ENCODE results near the gene PTH1R. TPM values are rescaled to one million over a fixed set of nuclear protein-coding genes. Genes with fewer than 3 reads are reported as not detected.

Gene PTH1R
- total RNA-seq, 1 donor from 2014 or later = 0.29 TPM

GRCh38 chr3:46927718-46928073 is 50.2 kb downstream of the PTH1R start:
- Mint-ChIP-seq H3K27ac (ENCODE audit: unreplicated experiment) (no peak overlapping the region), H3K36me3 (ENCODE audit: unreplicated experiment) (no peaks in the 10 kb centered on the region), H3K4me3 (ENCODE audit: unreplicated experiment) (no peak overlapping the region), H3K27me3 (ENCODE audit: unreplicated experiment) (peaks cover 5% of the 10 kb centered on the region), H3K4me1 (ENCODE audit: low read depth, unreplicated experiment) (peaks cover 19% of the 10 kb centered on the region), H3K9me3 (ENCODE audit: unreplicated experiment) (peaks cover 4% of the 10 kb centered on the region)
- TF ChIP-seq CTCF (IDR thresholded peaks at IDR 0.05; ENCODE audit: partially characterized antibody, unreplicated experiment) = no peak
- DNase-seq = no peak

- H3K9me3 Mint-ChIP-seq (ENCODE audit: unreplicated experiment) = peaks cover 4% of the 10 kb centered on the region
- no peak for DNase-seq
- H3K4me3 Mint-ChIP-seq (ENCODE audit: unreplicated experiment) = no peak overlapping the region
- H3K27ac Mint-ChIP-seq (ENCODE audit: unreplicated experiment) = no peak overlapping the region
- peaks cover 19% of the 10 kb centered on the region for H3K4me1 Mint-ChIP-seq (ENCODE audit: low read depth, unreplicated experiment)
- TF ChIP-seq CTCF (IDR thresholded peaks at IDR 0.05; ENCODE audit: partially characterized antibody, unreplicated experiment) = no peak
- H3K36me3 Mint-ChIP-seq (ENCODE audit: unreplicated experiment) = no peaks in the 10 kb centered on the region
- peaks cover 2% of the 10 kb centered on the region for H3K27me3 Mint-ChIP-seq (ENCODE audit: unreplicated experiment)
Observed at GRCh38 chr3:46928282-46928681, 50.8 kb downstream of the PTH1R start.

DNA sequence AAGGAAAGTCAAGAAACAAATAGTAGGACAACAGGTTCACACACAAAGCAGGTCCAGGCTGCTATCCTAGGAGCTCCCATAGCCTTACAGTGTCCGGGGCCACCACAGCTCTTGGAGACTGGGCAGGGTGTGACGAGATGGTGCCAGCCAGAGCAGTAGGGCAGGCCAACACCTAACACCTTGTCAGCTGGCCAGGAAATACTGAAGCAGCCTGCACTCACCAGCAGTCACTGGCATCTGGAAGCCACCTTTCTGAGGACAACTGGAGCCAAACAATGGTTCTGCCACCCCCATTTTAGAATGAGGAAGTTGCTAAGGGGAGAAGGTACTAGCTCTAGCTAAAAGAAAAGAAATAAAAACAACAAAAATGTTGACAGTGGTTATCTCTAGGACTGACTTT is 51.8 kb downstream of the PTH1R start:
- no peak overlapping the region for H3K4me3 Mint-ChIP-seq (ENCODE audit: unreplicated experiment)
- no peaks in the 10 kb centered on the region for H3K36me3 Mint-ChIP-seq (ENCODE audit: unreplicated experiment)
- peaks cover 19% of the 10 kb centered on the region for H3K4me1 Mint-ChIP-seq (ENCODE audit: low read depth, unreplicated experiment)
- DNase-seq = no peak
- H3K27me3 Mint-ChIP-seq (ENCODE audit: unreplicated experiment) = no peaks in the 10 kb centered on the region
- H3K27ac Mint-ChIP-seq (ENCODE audit: unreplicated experiment) = no peak overlapping the region
- peaks cover 4% of the 10 kb centered on the region for H3K9me3 Mint-ChIP-seq (ENCODE audit: unreplicated experiment)
- no peak for TF ChIP-seq CTCF (IDR thresholded peaks at IDR 0.05; ENCODE audit: partially characterized antibody, unreplicated experiment)

DNA sequence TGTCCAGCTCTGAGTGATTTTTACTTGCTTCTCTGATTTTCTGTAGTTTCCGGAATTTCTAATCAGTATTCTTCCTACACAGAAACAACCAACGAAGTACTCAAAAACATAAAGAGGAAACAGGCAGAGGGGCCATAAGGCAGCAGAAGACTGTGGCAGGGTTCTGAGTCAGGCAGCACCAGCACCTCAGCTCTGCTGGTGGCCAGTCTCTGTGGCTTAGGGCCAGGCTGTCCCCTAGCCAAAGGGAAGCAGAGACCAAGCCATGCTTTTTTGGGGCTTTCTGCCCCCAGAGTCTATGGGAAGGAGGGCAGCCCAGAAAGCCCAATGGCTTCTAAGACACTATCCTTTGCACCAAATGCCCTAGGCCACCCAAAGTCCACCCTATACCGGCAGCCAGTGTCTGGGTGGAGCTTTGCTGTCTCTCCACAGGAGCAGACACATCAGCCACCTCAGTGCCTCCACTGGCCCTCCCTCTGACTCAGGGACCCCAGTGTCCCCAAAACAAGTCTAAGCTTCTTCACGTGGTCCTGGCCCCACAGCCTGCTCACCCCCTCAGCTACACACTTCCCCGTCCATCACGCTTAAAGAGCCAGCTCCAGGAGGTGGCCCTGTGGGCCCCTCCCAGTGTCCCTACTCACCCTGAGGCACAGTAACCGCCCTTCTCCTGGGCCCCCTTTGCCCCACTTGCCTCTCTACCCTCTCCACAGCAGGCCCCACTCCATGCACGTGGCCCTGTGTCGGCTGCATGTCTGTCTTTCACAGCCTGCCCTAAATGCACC is 52.8 kb downstream of the PTH1R start:
- no peaks in the 10 kb centered on the region for H3K36me3 Mint-ChIP-seq (ENCODE audit: unreplicated experiment)
- peaks cover 6% of the 10 kb centered on the region for H3K9me3 Mint-ChIP-seq (ENCODE audit: unreplicated experiment)
- no peak for TF ChIP-seq CTCF (IDR thresholded peaks at IDR 0.05; ENCODE audit: partially characterized antibody, unreplicated experiment)
- no peak overlapping the region for H3K27ac Mint-ChIP-seq (ENCODE audit: unreplicated experiment)
- DNase-seq = no peak
- H3K4me1 Mint-ChIP-seq (ENCODE audit: low read depth, unreplicated experiment) = peaks cover 19% of the 10 kb centered on the region
- H3K4me3 Mint-ChIP-seq (ENCODE audit: unreplicated experiment) = no peak overlapping the region
- no peaks in the 10 kb centered on the region for H3K27me3 Mint-ChIP-seq (ENCODE audit: unreplicated experiment)

DNA sequence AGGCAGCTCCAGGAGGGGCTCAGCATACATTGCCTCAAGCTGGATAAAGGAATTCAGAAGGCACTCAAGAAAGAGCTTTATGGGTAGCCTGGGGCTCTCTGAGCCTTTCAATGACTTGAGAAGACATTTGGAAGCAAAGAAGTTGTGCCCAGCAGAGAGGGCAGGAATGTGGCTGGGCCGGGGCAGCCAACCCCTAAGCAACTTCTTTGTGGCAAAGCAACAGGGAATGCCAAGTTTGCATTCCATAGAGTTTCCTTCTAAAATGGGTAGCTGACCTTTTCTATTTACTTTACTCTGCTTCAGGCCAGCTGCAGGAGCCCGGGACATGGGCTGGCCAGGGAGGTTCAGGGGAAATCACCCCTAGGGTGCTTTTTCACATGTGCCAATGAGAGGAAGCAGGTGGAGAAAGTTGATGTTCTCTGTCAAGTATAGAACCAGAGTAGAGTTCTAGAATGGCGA is 53.5 kb downstream of the PTH1R start:
- DNase-seq = no peak
- Mint-ChIP-seq H3K27ac (ENCODE audit: unreplicated experiment) (no peak overlapping the region), H3K4me1 (ENCODE audit: low read depth, unreplicated experiment) (peaks cover 16% of the 10 kb centered on the region), H3K9me3 (ENCODE audit: unreplicated experiment) (peaks cover 6% of the 10 kb centered on the region), H3K4me3 (ENCODE audit: unreplicated experiment) (no peak overlapping the region), H3K36me3 (ENCODE audit: unreplicated experiment) (no peaks in the 10 kb centered on the region), H3K27me3 (ENCODE audit: unreplicated experiment) (no peaks in the 10 kb centered on the region)
- TF ChIP-seq CTCF (IDR thresholded peaks at IDR 0.05; ENCODE audit: partially characterized antibody, unreplicated experiment) = no peak
